ENCODE data around the gene CLEC2B.

The CLEC2B gene

DNA sequence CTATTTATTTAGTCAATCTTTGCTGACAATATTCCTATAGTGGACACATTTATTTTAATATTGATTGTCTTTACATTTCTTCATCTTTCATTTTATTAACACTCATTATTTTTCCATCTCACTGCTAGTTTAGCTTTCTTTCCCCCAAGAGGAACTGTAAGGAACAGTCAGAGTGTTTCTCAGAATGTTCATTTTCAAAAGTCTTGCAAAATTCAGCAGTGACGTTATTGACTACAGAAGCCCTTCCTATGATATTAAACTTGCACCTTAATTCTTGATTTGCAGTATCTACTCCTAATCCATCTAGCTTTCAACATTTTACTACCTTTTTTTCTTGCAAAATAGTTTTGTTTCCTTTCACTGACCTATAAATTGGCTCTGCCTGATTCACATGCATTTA, 13.0 kb downstream of the CLEC2B start:
- Histone ChIP-seq H2AK5ac (ENCODE audit: low read length, severe bottlenecking) (no peak overlapping the region), H2BK15ac (ENCODE audit: low read depth, poor library complexity, severe bottlenecking) (no peak overlapping the region), H3K23ac (ENCODE audit: low read length in 2 of 2) (no peak overlapping the region), H3K27ac (ENCODE audit: low read length, poor library complexity, severe bottlenecking) (no peak overlapping the region), H3K4me3 (ENCODE audit: insufficient read depth in 1 of 2, low read depth in 1 of 2, low read length in 2 of 2) (no peak overlapping the region), H2BK12ac (ENCODE audit: low read length in 2 of 2) (no peak overlapping the region), H3K14ac (ENCODE audit: low read length in 2 of 2) (no peak overlapping the region), H3K18ac (ENCODE audit: low read depth in 1 of 2, low read length in 2 of 2) (no peak overlapping the region), H3K4me2 (ENCODE audit: low read length, poor library complexity, severe bottlenecking) (no peak overlapping the region), H3K9me3 (ENCODE audit: control insufficient read depth, low read length) (no peaks in the 10 kb centered on the region), H3K27me3 (ENCODE audit: control insufficient read depth in 1 of 2, insufficient read depth in 1 of 2, low read length in 2 of 2) (no peaks in the 10 kb centered on the region), H2BK120ac (ENCODE audit: low read depth, low read length) (no peak overlapping the region), H2BK5ac (ENCODE audit: low read depth, low read length, poor library complexity, severe bottlenecking) (no peak overlapping the region), H4K91ac (ENCODE audit: low read length) (no peak overlapping the region), H3K4me1 (ENCODE audit: control insufficient read depth, insufficient read depth, low read depth, low read length) (no peaks in the 10 kb centered on the region), H4K8ac (ENCODE audit: low read length) (no peak overlapping the region), H2AFZ (ENCODE audit: low read depth, low read length) (no peak overlapping the region), H3K9ac (ENCODE audit: low read length) (no peak overlapping the region), H3K36me3 (ENCODE audit: control insufficient read depth in 1 of 2, insufficient read depth in 2 of 2, low read depth in 1 of 2, low read length in 2 of 2) (peaks cover 0 to 71% of the 10 kb centered on the region in 2 experiments), H3K4ac (ENCODE audit: low read depth in 1 of 2, low read length in 2 of 2) (no peak overlapping the region), H3K79me1 (replicated peaks; ENCODE audit: low read length, poor library complexity, severe bottlenecking) (no peaks in the 10 kb centered on the region)
- no peak for DNase-seq
- 95% methylated on average over 1 of the region's 1 CpG for WGBS

DNA sequence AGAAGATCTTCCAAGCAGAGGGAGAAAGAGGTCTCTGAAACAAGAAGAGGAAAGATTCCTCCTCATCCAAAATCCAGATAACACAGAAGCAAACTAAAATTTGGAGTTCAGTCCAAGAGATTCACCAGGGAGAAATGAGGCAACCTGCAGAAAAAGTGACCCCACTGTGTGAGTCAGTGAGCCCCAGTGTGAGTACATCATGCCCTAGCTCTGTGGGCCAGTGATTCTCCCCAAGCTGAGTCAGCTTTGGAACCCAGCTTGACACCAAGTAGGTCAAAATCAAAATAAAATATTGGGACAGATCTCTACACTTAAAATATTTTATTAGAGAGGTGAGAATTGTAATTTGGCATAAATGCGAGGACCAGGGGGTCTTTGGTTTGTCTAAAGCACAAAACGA, 17.2 kb downstream of the CLEC2B start:
- no peak overlapping the region for H3K4me3 ChIP-seq (ENCODE audit: insufficient read depth in 1 of 2, low read depth in 1 of 2, low read length in 2 of 2)
- no peak overlapping the region for H3K4ac ChIP-seq (ENCODE audit: low read depth in 1 of 2, low read length in 2 of 2)
- no peak overlapping the region for H2AFZ ChIP-seq (ENCODE audit: low read depth, low read length)
- H3K4me2 ChIP-seq (ENCODE audit: low read length, poor library complexity, severe bottlenecking) = no peak overlapping the region
- H2BK12ac ChIP-seq (ENCODE audit: low read length in 2 of 2) = no peak overlapping the region
- H3K79me1 ChIP-seq (replicated peaks; ENCODE audit: low read length, poor library complexity, severe bottlenecking) = no peaks in the 10 kb centered on the region
- no peaks in the 10 kb centered on the region for H3K27me3 ChIP-seq (ENCODE audit: control insufficient read depth in 1 of 2, insufficient read depth in 1 of 2, low read length in 2 of 2)
- H2AK5ac ChIP-seq (ENCODE audit: low read length, severe bottlenecking) = no peak overlapping the region
- H3K9me3 ChIP-seq (ENCODE audit: control insufficient read depth, low read length) = peaks cover 17% of the 10 kb centered on the region
- no peak overlapping the region for H2BK15ac ChIP-seq (ENCODE audit: low read depth, poor library complexity, severe bottlenecking)
- no peak overlapping the region for H3K14ac ChIP-seq (ENCODE audit: low read length in 2 of 2)
- H3K27ac ChIP-seq (ENCODE audit: low read length, poor library complexity, severe bottlenecking) = no peak overlapping the region
- WGBS = 96% methylated on average over 2 of the region's 2 CpGs
- no peak overlapping the region for H3K23ac ChIP-seq (ENCODE audit: low read length in 2 of 2)
- H3K36me3 ChIP-seq (ENCODE audit: control insufficient read depth in 1 of 2, insufficient read depth in 2 of 2, low read depth in 1 of 2, low read length in 2 of 2) = peaks cover 0 to 55% of the 10 kb centered on the region in 2 experiments
- H4K91ac ChIP-seq (ENCODE audit: low read length) = no peak overlapping the region
- no peak overlapping the region for H4K8ac ChIP-seq (ENCODE audit: low read length)
- H2BK5ac ChIP-seq (ENCODE audit: low read depth, low read length, poor library complexity, severe bottlenecking) = no peak overlapping the region
- no peaks in the 10 kb centered on the region for H3K4me1 ChIP-seq (ENCODE audit: control insufficient read depth, insufficient read depth, low read depth, low read length)
- DNase-seq = no peak
- H3K18ac ChIP-seq (ENCODE audit: low read depth in 1 of 2, low read length in 2 of 2) = no peak overlapping the region
- no peak overlapping the region for H2BK120ac ChIP-seq (ENCODE audit: low read depth, low read length)
- no peak overlapping the region for H3K9ac ChIP-seq (ENCODE audit: low read length)

DNA sequence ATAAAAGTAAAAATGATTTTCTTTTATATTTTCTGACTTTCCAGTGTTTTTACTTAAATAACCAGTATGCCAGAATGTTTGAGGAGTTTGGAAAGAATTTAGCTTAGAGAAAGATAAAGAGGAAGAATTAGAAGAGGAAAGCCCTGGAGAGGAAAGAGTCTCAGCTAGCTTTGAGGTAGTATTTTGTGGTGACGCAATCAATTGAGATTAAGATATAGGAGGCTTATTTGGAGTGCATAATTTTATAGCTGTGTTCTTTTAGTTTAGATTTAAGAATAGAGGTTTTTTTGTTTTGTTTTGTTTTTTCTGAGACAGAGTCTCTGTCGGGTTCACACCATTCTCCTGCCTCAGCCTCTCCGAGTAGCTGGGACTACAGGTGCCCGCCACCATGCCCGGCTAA, 18.1 kb downstream of the CLEC2B start:
- no peak overlapping the region for H3K18ac ChIP-seq (ENCODE audit: low read depth in 1 of 2, low read length in 2 of 2)
- WGBS = 94% methylated on average over 5 of the region's 5 CpGs
- no peaks in the 10 kb centered on the region for H3K27me3 ChIP-seq (ENCODE audit: control insufficient read depth in 1 of 2, insufficient read depth in 1 of 2, low read length in 2 of 2)

DNA sequence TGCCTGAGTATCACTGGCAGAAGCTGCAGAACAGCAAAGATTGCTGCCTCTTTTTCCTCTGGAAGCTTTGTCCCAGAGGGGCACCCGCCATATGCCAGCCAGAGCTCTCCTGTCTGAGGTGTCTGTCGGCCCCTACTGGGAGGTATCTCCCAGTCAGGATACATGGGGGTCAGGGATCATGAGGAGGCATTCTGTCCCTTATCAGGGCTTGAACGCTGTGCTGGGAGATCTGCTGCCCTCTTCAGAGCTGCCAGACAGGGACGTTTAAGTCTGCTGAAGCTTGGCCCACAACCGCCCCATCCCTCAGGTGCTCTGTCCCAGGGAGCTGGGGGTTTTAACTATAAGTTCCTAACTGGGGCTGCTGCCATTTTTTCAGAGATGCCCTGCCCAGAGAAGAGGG, 20.3 kb downstream of the CLEC2B start:
- Histone ChIP-seq H3K4me2 (ENCODE audit: low read length, poor library complexity, severe bottlenecking) (no peak overlapping the region), H4K91ac (ENCODE audit: low read length) (no peak overlapping the region), H3K4me1 (ENCODE audit: control insufficient read depth, insufficient read depth, low read depth, low read length) (no peaks in the 10 kb centered on the region), H4K8ac (ENCODE audit: low read length) (no peak overlapping the region), H3K14ac (ENCODE audit: low read length in 2 of 2) (no peak overlapping the region), H2BK12ac (ENCODE audit: low read length in 2 of 2) (no peak overlapping the region), H3K27ac (ENCODE audit: low read length, poor library complexity, severe bottlenecking) (no peak overlapping the region), H3K27me3 (ENCODE audit: control insufficient read depth in 1 of 2, insufficient read depth in 1 of 2, low read length in 2 of 2) (no peaks in the 10 kb centered on the region), H2AFZ (ENCODE audit: low read depth, low read length) (no peak overlapping the region), H2BK5ac (ENCODE audit: low read depth, low read length, poor library complexity, severe bottlenecking) (no peak overlapping the region), H3K79me1 (replicated peaks; ENCODE audit: low read length, poor library complexity, severe bottlenecking) (no peaks in the 10 kb centered on the region), H3K23ac (ENCODE audit: low read length in 2 of 2) (no peak overlapping the region), H2BK120ac (ENCODE audit: low read depth, low read length) (no peak overlapping the region), H3K4me3 (ENCODE audit: insufficient read depth in 1 of 2, low read depth in 1 of 2, low read length in 2 of 2) (no peak overlapping the region), H2AK5ac (ENCODE audit: low read length, severe bottlenecking) (no peak overlapping the region), H3K9ac (ENCODE audit: low read length) (no peak overlapping the region), H3K4ac (ENCODE audit: low read depth in 1 of 2, low read length in 2 of 2) (no peak overlapping the region), H3K18ac (ENCODE audit: low read depth in 1 of 2, low read length in 2 of 2) (no peak overlapping the region), H2BK15ac (ENCODE audit: low read depth, poor library complexity, severe bottlenecking) (no peak overlapping the region), H3K9me3 (ENCODE audit: control insufficient read depth, low read length) (peaks cover 17% of the 10 kb centered on the region), H3K36me3 (ENCODE audit: control insufficient read depth in 1 of 2, insufficient read depth in 2 of 2, low read depth in 1 of 2, low read length in 2 of 2) (peaks cover 0 to 25% of the 10 kb centered on the region in 2 experiments)
- DNase-seq = no peak
- WGBS = 77% methylated on average over 5 of the region's 5 CpGs

More for the DNA sequence above, 18.1 kb downstream of the CLEC2B start:
- Histone ChIP-seq H2AFZ (ENCODE audit: low read depth, low read length) (no peak overlapping the region), H4K91ac (ENCODE audit: low read length) (no peak overlapping the region), H3K79me1 (replicated peaks; ENCODE audit: low read length, poor library complexity, severe bottlenecking) (no peaks in the 10 kb centered on the region), H2BK12ac (ENCODE audit: low read length in 2 of 2) (no peak overlapping the region), H2BK5ac (ENCODE audit: low read depth, low read length, poor library complexity, severe bottlenecking) (no peak overlapping the region), H3K36me3 (ENCODE audit: control insufficient read depth in 1 of 2, insufficient read depth in 2 of 2, low read depth in 1 of 2, low read length in 2 of 2) (peaks cover 0 to 46% of the 10 kb centered on the region in 2 experiments), H3K27ac (ENCODE audit: low read length, poor library complexity, severe bottlenecking) (no peak overlapping the region), H3K4me3 (ENCODE audit: insufficient read depth in 1 of 2, low read depth in 1 of 2, low read length in 2 of 2) (no peak overlapping the region), H2BK120ac (ENCODE audit: low read depth, low read length) (no peak overlapping the region), H3K14ac (ENCODE audit: low read length in 2 of 2) (no peak overlapping the region), H3K4ac (ENCODE audit: low read depth in 1 of 2, low read length in 2 of 2) (no peak overlapping the region), H2BK15ac (ENCODE audit: low read depth, poor library complexity, severe bottlenecking) (no peak overlapping the region), H3K9me3 (ENCODE audit: control insufficient read depth, low read length) (peaks cover 17% of the 10 kb centered on the region), H2AK5ac (ENCODE audit: low read length, severe bottlenecking) (no peak overlapping the region), H3K4me1 (ENCODE audit: control insufficient read depth, insufficient read depth, low read depth, low read length) (no peaks in the 10 kb centered on the region), H3K23ac (ENCODE audit: low read length in 2 of 2) (no peak overlapping the region), H4K8ac (ENCODE audit: low read length) (no peak overlapping the region), H3K9ac (ENCODE audit: low read length) (no peak overlapping the region), H3K4me2 (ENCODE audit: low read length, poor library complexity, severe bottlenecking) (no peak overlapping the region)
- no peak for DNase-seq
